Motor neuron (in vitro differentiated cells): ENCODE measurements around the gene C1GALT1C1. TPM values are rescaled to one million over a fixed set of nuclear protein-coding genes. Genes with fewer than 3 reads are reported as not detected.

Source experiments
- ATAC-seq, 8 experiments: fragments of 200-7000 bp; cut with Tn5 transposase; replicated peaks in 6 of 8; 2 replicates each; pipeline ENCODE4 v1.8.0; 2021; ENCODE audit warnings: mild to moderate bottlenecking in 8 of 8, moderate library complexity in 8 of 8
- H3K27ac ChIP-seq, 2 donors: fragments of 250-450 bp; sonication (Bioruptor Pico); 2 replicates each; pipeline ENCODE4 v1.9.0; 2021; ENCODE audit warnings: antibody characterized with exemption in 2 of 2, mild to moderate bottlenecking in 2 of 2, moderate library complexity in 1 of 2
- H3K4me1 ChIP-seq, 2 donors: fragments of 250-450 bp; sonication (Bioruptor Pico); replicated peaks in 1 of 2; 2 replicates each; pipeline ENCODE4 v1.6.1; 2021; ENCODE audit warnings: antibody characterized with exemption in 2 of 2, mild to moderate bottlenecking in 2 of 2, moderate library complexity in 1 of 2
- H3K4me3 ChIP-seq, 5 donors: fragments of 250-450 bp; sonication (Bioruptor Pico); 2 replicates each; pipeline ENCODE4 v1.9.0; 2021; ENCODE audit warnings: antibody characterized with exemption in 5 of 5, mild to moderate bottlenecking in 5 of 5, moderate library complexity in 4 of 5
- WGBS, 10 experiments: fragments of 450-650 bp; shearing (Covaris generic); methylation state at CpG; one replicate each; pipeline ENCODE4 v1.0.0; 2022; 5-methylcytosine and 5-hydroxymethylcytosine counted together
- in situ Hi-C, 9 experiments: fragments of 400-800 bp; cut with MboI; loops; one replicate each; pipeline ENCODE4 v1.15.0; 2021; ENCODE audit warnings: low sequenced_read_pairs in 9 of 9, low pct_unique_long_range_greater_than_20kb in 2 of 9; ENCODE audit not compliant: unreplicated experiment in 9 of 9
- total RNA-seq, 8 experiments: library from RNA; unstranded; fragments of 300-600 nt; gene quantifications; 2 replicates each; pipeline versions ENCODE4 v1.2.3 to v1.2.4, GENCODE V29; 2022

The C1GALT1C1 gene
- total RNA-seq, 8 experiments from 2014 or later, result 7.2 to 24.1 (median 13.2) TPM

GRCh38 chrX:120647127-120647526, 17.3 kb upstream of the C1GALT1C1 start:
- WGBS, 10 experiments, result 0 to 87% (median 73%) methylated on average over 1 to 3 of the region's 4 CpGs; no CpG with 5 or more reads in 6 of the 10 experiments
- in situ Hi-C loops, result no loop called here
- no peak for ATAC-seq
- H3K4me1 ChIP-seq, result no peaks in the 10 kb centered on the region
- H3K4me3 ChIP-seq, result no peak overlapping the region
- no peak overlapping the region for H3K27ac ChIP-seq

DNA sequence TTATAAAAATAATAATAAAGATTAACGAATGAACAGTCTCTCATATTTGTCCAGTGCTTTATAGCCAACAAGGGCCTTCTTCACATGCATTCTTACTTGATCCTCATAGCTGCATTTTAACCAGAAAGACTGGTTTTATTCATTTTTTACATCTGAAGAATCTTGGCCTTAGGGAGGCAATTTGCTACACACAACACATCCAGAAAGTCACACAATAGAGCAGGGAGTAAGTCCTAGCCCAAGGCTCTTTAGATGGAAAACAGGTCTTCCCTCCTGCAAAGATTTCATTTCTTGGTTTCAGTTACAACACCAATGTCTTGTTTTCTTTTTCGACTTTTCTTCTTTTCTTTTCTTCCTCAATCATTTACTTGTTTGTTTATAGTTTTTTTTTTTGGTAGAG, 13.0 kb upstream of the C1GALT1C1 start:
- WGBS, 10 experiments, result 14 to 94% (median 63%) methylated on average over 1 to 2 of the region's 2 CpGs; no CpG with 5 or more reads in 3 of the 10 experiments
- ATAC-seq, result no peak

GRCh38 chrX:120638619-120639018, 8.8 kb upstream of the C1GALT1C1 start:
- Histone ChIP-seq H3K4me1 (no peaks in the 10 kb centered on the region), H3K4me3 (no peak overlapping the region), H3K27ac (no peak overlapping the region)
- ATAC-seq, result no peak
- in situ Hi-C loops, result no loop called here
- 42 to 100% (median 90%) methylated on average over 1 to 3 of the region's 4 CpGs; no CpG with 5 or more reads in 5 of the 10 experiments for WGBS, 10 experiments

More for the DNA sequence above, 13.0 kb upstream of the C1GALT1C1 start:
- no peak overlapping the region for H3K27ac ChIP-seq
- H3K4me3 ChIP-seq, result no peak overlapping the region
- H3K4me1 ChIP-seq, result no peaks in the 10 kb centered on the region
- in situ Hi-C loops, result no loop called here

DNA sequence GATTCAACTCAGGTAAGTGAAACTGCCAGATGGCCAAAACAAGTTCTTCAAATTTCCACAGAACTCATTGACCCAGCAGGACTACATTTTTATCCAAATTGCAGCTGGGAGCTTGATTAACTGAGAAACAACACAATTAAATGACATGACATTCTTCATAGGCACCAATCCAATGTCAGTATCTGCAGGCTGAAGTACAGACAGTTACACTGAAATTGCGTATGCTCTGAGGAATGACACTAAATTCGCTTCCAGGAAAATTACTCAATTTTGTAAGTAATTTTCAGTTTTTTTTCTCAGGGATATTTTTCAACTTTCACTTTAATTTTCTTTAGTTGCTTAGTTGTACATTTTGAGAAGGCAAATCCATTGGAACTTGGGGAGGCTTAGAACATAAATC, 4.5 kb downstream of the C1GALT1C1 start:
- Histone ChIP-seq H3K4me1 (peaks cover 0 to 7% of the 10 kb centered on the region in 2 donors), H3K27ac (no peak overlapping the region), H3K4me3 (no peak overlapping the region)
- ATAC-seq, result no peak
- in situ Hi-C loops, result no loop called here
- 0 to 100% (median 88%) methylated on average over 1 to 2 of the region's 2 CpGs; no CpG with 5 or more reads in 6 of the 10 experiments for WGBS, 10 experiments

- in situ Hi-C loops, result no loop called here
- Histone ChIP-seq H3K4me3 (no peak overlapping the region), H3K4me1 (no peaks in the 10 kb centered on the region), H3K27ac (no peak overlapping the region)
- ATAC-seq, result no peak
- 32 to 100% (median 88%) methylated on average over 1 to 4 of the region's 5 CpGs; no CpG with 5 or more reads in 4 of the 10 experiments for WGBS, 10 experiments
Measured at GRCh38 chrX:120617996-120618630, 11.7 kb downstream of the C1GALT1C1 start.

- peak in 3 of 8 experiments; percentile 85 to 91 (median 86) for ATAC-seq
- Histone ChIP-seq H3K4me3 (no peak overlapping the region), H3K27ac (no peak overlapping the region), H3K4me1 (no peaks in the 10 kb centered on the region)
- in situ Hi-C loops, result no loop called here
Measured at GRCh38 chrX:120614816-120615215, 15.0 kb downstream of the C1GALT1C1 start.

DNA sequence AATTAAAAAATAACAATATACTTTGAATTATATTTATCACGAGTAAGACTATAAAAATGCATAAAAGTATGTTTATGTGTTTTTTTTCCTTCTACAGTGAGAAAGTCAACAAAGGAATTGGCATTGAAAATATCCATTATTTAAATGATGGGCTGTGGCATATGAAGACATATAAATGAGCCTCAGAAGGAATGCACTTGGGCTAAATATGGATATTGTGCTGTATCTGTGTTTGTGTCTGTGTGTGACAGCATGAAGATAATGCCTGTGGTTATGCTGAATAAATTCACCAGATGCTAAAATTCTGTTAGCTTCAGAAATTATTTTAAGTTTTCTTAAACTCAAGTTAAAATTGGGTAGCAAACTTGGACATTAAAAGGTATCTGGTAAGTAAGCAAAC, 17.8 kb downstream of the C1GALT1C1 start:
- Histone ChIP-seq H3K4me1 (no peaks in the 10 kb centered on the region), H3K4me3 (no peak overlapping the region), H3K27ac (no peak overlapping the region)
- peak in 3 of 8 experiments; percentile 74 to 85 (median 82) for ATAC-seq
- in situ Hi-C loops, result no loop called here
- WGBS, 10 experiments, result 0 to 100% (median 45%) methylated on average over 1 of the region's 1 CpG; no CpG with 5 or more reads in 5 of the 10 experiments

- in situ Hi-C loops, result no loop called here
- ATAC-seq, result peak; percentile 64 to 83 (median 72)
- H3K4me1 ChIP-seq, result peaks cover 0 to 9% of the 10 kb centered on the region in 2 donors
- peak overlapping the region; percentile 94 to 95 for H3K27ac ChIP-seq
- WGBS, 10 experiments, result 0 to 25% (median 0%) methylated on average over 1 to 4 of the region's 5 CpGs; no CpG with 5 or more reads in 3 of the 10 experiments
- H3K4me3 ChIP-seq, result peak overlapping the region; percentile 54 to 60 (median 58)
Measured at GRCh38 chrX:120604361-120604782, 25.5 kb downstream of the C1GALT1C1 start.

GRCh38 chrX:120603707-120604360, 26.0 kb downstream of the C1GALT1C1 start, which contains the start of gene MCTS1:
Gene MCTS1, plus strand, starts transcription at chrX:120604101. Its CDS starts 136 bp downstream, at chrX:120604237.
- peak within 1 kb of the TSS; percentile 54 to 60 (median 58) for H3K4me3 ChIP-seq
- H3K4me1 ChIP-seq, result peaks cover 0 to 9% of the 10 kb centered on the region in 2 donors
- ATAC-seq, result peak; percentile 92 to 95 (median 93)
- 0 to 39% (median 0%) methylated on average over 2 to 22 of the region's 31 CpGs; no CpG with 5 or more reads in 5 of the 10 experiments for WGBS, 10 experiments
- H3K27ac ChIP-seq, result peak within 1 kb of the TSS; percentile 94 to 95
- in situ Hi-C loops, result no loop called here

GRCh38 chrX:120585702-120586101, 44.2 kb downstream of the C1GALT1C1 start:
- in situ Hi-C loops, result no loop called here
- H3K4me1 ChIP-seq, result no peaks in the 10 kb centered on the region
- H3K4me3 ChIP-seq, result no peak overlapping the region
- WGBS, 10 experiments, result 13 to 60% (median 48%) methylated on average over 1 to 2 of the region's 2 CpGs; no CpG with 5 or more reads in 6 of the 10 experiments
- ATAC-seq, result no peak
- H3K27ac ChIP-seq, result no peak overlapping the region

Other genes with a start within 250 kb of the C1GALT1C1 start
- 100 to 1,000 TPM in 4 of 8 experiments, 10 to 100 TPM in 4; 30.8 to 197 (median 80.6) TPM for gene LAMP2, start 160.8 kb downstream of the C1GALT1C1 start, total RNA-seq
- gene CUL4B, start 69.1 kb downstream of the C1GALT1C1 start, total RNA-seq, result 10 to 100 TPM; 35.1 to 69.6 (median 42.5) TPM
- 100 to 1,000 TPM in 2 of 8 experiments, 10 to 100 TPM in 6; 48.9 to 116 (median 73.0) TPM for gene MCTS1, start 26.0 kb downstream of the C1GALT1C1 start, total RNA-seq
- under 1 TPM in 1 of 8 experiments, not detected in 7; 0.28 TPM for gene CT47B1, start 245.8 kb upstream of the C1GALT1C1 start, total RNA-seq